ENCODE results near the gene PCYT2. TPM values are rescaled to one million over a fixed set of nuclear protein-coding genes. Genes with fewer than 3 reads are reported as not detected.

PCYT2 gene
- total RNA-seq, 1 experiment from 2014 or later, result 31.4 TPM

DNA sequence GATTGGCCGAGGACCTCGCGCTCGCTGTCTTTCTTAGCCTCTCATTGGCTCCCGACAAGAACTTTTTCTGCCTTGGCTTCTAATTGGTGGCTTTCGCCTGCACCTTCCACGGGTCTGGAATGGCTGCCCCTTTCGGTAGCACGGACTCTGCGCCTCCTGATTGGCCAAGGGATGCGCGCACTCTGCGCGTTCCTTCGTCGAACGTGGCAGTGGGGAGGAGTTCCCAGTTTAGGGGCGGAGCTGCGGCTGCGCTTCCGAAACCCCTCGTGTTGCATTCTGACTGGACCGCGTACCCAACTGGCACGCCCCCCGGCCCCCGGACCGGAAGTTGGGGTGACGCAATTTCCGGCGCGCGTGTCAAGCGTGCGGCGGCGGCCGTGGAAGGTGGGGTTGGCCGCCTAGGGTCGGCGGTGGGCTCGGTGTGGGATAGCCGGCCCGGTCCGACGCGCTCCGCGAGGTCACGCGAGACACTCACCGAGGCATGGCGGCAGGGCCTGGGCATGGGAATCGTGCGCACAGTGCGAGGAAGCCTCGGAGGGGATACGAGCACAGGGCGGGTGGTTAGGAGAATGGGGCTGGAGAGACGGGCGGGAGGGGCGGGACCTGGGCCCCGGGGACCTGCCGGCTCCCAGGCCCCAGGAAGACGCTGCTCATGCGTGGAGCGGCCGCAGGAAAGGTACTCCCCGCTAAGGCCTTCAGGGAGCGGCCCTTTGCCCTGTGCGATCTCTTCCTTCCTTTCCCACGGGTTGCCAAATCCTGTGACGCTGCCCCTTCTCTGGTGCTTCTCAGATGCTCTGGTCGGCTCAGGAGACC, 50.2 kb downstream of the PCYT2 start (continued):
- TF ChIP-seq FOXK1 (CRISPR knock-in tag; IDR thresholded peaks at IDR 0.05) (peak; percentile 93), TEAD4 (CRISPR knock-in tag; IDR thresholded peaks at IDR 0.05) (no peak), JUN (CRISPR knock-in tag; IDR thresholded peaks at IDR 0.05) (no peak), FOXJ3 (CRISPR knock-in tag; IDR thresholded peaks at IDR 0.05; ENCODE audit: borderline replicate concordance) (no peak), ZNF121 (CRISPR knock-in tag; IDR thresholded peaks at IDR 0.05) (no peak), TEAD1 (CRISPR knock-in tag; IDR thresholded peaks at IDR 0.05) (no peak; the same call in 1 of the 2 replicates), ZNF219 (CRISPR knock-in tag; IDR thresholded peaks at IDR 0.05; ENCODE audit: borderline replicate concordance) (no peak), ETV6 (CRISPR knock-in tag; IDR thresholded peaks at IDR 0.05) (peak; percentile 68; the same call in 1 of the 2 replicates), SMAD4 (CRISPR knock-in tag; IDR thresholded peaks at IDR 0.05) (no peak), ZNF396 (CRISPR knock-in tag; IDR thresholded peaks at IDR 0.05; ENCODE audit: borderline replicate concordance) (peak; percentile 97; the same call in 1 of the 2 replicates), CBFB (CRISPR knock-in tag; IDR thresholded peaks at IDR 0.05; ENCODE audit: low read depth) (0 out of 2 replicates have a peak, but pooled peaks have one; percentile 15), MYBL2 (CRISPR knock-in tag; IDR thresholded peaks at IDR 0.05) (peak; percentile 76; the same call in 1 of the 2 replicates), MXD4 (CRISPR knock-in tag; IDR thresholded peaks at IDR 0.05; ENCODE audit: borderline replicate concordance) (peak; percentile 100), GRHL2 (CRISPR knock-in tag; IDR thresholded peaks at IDR 0.05; ENCODE audit: insufficient replicate concordance, severe bottlenecking) (no peak), HMGA2 (CRISPR knock-in tag; IDR thresholded peaks at IDR 0.05) (peak; percentile 85), ZNF263 (CRISPR knock-in tag; IDR thresholded peaks at IDR 0.05; ENCODE audit: low read depth) (0 out of 2 replicates have a peak, but pooled peaks have one; percentile 84), SP1 (CRISPR knock-in tag; conservative IDR thresholded peaks at IDR 0.05) (peak; percentile 95), NR1H2 (CRISPR knock-in tag; IDR thresholded peaks at IDR 0.05) (no peak)
- TF ChIP-seq, protein P1, sequence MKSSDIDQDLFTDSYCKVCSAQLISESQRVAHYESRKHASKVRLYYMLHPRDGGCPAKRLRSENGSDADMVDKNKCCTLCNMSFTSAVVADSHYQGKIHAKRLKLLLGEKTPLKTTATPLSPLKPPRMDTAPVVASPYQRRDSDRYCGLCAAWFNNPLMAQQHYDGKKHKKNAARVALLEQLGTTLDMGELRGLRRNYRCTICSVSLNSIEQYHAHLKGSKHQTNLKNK (CRISPR knock-in tag; IDR thresholded peaks at IDR 0.05), result 0 out of 2 replicates have a peak, but pooled peaks have one; percentile 32
- TF ChIP-seq, protein P2, sequence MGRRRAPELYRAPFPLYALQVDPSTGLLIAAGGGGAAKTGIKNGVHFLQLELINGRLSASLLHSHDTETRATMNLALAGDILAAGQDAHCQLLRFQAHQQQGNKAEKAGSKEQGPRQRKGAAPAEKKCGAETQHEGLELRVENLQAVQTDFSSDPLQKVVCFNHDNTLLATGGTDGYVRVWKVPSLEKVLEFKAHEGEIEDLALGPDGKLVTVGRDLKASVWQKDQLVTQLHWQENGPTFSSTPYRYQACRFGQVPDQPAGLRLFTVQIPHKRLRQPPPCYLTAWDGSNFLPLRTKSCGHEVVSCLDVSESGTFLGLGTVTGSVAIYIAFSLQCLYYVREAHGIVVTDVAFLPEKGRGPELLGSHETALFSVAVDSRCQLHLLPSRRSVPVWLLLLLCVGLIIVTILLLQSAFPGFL (CRISPR knock-in tag; IDR thresholded peaks at IDR 0.05; ENCODE audit: borderline replicate concordance), result no peak
- TF ChIP-seq, protein P3, sequence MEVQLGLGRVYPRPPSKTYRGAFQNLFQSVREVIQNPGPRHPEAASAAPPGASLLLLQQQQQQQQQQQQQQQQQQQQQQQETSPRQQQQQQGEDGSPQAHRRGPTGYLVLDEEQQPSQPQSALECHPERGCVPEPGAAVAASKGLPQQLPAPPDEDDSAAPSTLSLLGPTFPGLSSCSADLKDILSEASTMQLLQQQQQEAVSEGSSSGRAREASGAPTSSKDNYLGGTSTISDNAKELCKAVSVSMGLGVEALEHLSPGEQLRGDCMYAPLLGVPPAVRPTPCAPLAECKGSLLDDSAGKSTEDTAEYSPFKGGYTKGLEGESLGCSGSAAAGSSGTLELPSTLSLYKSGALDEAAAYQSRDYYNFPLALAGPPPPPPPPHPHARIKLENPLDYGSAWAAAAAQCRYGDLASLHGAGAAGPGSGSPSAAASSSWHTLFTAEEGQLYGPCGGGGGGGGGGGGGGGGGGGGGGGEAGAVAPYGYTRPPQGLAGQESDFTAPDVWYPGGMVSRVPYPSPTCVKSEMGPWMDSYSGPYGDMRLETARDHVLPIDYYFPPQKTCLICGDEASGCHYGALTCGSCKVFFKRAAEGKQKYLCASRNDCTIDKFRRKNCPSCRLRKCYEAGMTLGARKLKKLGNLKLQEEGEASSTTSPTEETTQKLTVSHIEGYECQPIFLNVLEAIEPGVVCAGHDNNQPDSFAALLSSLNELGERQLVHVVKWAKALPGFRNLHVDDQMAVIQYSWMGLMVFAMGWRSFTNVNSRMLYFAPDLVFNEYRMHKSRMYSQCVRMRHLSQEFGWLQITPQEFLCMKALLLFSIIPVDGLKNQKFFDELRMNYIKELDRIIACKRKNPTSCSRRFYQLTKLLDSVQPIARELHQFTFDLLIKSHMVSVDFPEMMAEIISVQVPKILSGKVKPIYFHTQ (CRISPR knock-in tag; IDR thresholded peaks at IDR 0.05), result no peak
- TF ChIP-seq, protein P4, sequence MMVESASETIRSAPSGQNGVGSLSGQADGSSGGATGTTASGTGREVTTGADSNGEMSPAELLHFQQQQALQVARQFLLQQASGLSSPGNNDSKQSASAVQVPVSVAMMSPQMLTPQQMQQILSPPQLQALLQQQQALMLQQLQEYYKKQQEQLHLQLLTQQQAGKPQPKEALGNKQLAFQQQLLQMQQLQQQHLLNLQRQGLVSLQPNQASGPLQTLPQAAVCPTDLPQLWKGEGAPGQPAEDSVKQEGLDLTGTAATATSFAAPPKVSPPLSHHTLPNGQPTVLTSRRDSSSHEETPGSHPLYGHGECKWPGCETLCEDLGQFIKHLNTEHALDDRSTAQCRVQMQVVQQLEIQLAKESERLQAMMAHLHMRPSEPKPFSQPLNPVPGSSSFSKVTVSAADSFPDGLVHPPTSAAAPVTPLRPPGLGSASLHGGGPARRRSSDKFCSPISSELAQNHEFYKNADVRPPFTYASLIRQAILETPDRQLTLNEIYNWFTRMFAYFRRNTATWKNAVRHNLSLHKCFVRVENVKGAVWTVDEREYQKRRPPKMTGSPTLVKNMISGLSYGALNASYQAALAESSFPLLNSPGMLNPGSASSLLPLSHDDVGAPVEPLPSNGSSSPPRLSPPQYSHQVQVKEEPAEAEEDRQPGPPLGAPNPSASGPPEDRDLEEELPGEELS (CRISPR knock-in tag; IDR thresholded peaks at IDR 0.05), result peak; percentile 28
- TF ChIP-seq, protein P5, sequence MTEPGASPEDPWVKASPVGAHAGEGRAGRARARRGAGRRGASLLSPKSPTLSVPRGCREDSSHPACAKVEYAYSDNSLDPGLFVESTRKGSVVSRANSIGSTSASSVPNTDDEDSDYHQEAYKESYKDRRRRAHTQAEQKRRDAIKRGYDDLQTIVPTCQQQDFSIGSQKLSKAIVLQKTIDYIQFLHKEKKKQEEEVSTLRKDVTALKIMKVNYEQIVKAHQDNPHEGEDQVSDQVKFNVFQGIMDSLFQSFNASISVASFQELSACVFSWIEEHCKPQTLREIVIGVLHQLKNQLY (CRISPR knock-in tag; IDR thresholded peaks at IDR 0.05), result no peak
- TF ChIP-seq, protein P6, sequence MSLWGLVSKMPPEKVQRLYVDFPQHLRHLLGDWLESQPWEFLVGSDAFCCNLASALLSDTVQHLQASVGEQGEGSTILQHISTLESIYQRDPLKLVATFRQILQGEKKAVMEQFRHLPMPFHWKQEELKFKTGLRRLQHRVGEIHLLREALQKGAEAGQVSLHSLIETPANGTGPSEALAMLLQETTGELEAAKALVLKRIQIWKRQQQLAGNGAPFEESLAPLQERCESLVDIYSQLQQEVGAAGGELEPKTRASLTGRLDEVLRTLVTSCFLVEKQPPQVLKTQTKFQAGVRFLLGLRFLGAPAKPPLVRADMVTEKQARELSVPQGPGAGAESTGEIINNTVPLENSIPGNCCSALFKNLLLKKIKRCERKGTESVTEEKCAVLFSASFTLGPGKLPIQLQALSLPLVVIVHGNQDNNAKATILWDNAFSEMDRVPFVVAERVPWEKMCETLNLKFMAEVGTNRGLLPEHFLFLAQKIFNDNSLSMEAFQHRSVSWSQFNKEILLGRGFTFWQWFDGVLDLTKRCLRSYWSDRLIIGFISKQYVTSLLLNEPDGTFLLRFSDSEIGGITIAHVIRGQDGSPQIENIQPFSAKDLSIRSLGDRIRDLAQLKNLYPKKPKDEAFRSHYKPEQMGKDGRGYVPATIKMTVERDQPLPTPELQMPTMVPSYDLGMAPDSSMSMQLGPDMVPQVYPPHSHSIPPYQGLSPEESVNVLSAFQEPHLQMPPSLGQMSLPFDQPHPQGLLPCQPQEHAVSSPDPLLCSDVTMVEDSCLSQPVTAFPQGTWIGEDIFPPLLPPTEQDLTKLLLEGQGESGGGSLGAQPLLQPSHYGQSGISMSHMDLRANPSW (CRISPR knock-in tag; conservative IDR thresholded peaks at IDR 0.05; ENCODE audit: low read depth), result no peak
- TF ChIP-seq, protein P7, sequence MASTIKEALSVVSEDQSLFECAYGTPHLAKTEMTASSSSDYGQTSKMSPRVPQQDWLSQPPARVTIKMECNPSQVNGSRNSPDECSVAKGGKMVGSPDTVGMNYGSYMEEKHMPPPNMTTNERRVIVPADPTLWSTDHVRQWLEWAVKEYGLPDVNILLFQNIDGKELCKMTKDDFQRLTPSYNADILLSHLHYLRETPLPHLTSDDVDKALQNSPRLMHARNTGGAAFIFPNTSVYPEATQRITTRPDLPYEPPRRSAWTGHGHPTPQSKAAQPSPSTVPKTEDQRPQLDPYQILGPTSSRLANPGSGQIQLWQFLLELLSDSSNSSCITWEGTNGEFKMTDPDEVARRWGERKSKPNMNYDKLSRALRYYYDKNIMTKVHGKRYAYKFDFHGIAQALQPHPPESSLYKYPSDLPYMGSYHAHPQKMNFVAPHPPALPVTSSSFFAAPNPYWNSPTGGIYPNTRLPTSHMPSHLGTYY (CRISPR knock-in tag; IDR thresholded peaks at IDR 0.05), result peak; percentile 97
- TF ChIP-seq, protein P8, sequence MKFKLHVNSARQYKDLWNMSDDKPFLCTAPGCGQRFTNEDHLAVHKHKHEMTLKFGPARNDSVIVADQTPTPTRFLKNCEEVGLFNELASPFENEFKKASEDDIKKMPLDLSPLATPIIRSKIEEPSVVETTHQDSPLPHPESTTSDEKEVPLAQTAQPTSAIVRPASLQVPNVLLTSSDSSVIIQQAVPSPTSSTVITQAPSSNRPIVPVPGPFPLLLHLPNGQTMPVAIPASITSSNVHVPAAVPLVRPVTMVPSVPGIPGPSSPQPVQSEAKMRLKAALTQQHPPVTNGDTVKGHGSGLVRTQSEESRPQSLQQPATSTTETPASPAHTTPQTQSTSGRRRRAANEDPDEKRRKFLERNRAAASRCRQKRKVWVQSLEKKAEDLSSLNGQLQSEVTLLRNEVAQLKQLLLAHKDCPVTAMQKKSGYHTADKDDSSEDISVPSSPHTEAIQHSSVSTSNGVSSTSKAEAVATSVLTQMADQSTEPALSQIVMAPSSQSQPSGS (CRISPR knock-in tag; IDR thresholded peaks at IDR 0.05; ENCODE audit: borderline replicate concordance, low read depth), result no peak
